H9 (cell line): ENCODE measurements around the gene AFF2. TPM values are rescaled to one million over a fixed set of nuclear protein-coding genes. Genes with fewer than 3 reads are reported as not detected.

Source experiments
- DNase-seq: peaks from one replicate; pipeline ENCODE4 v3.0.0-alpha.2; 2017
- H2AFZ ChIP-seq: one replicate; pipeline ENCODE4 v1.6.1; 2013; ENCODE audit warnings: mild to moderate bottlenecking, low read length, control low read depth, moderate library complexity
- H2AK5ac ChIP-seq: 2 replicates; pipeline ENCODE4 v1.6.1; 2013; ENCODE audit warnings: low read length, control low read depth, mixed read lengths; ENCODE audit not compliant: insufficient read length
- H2BK120ac ChIP-seq: one replicate; pipeline ENCODE4 v1.6.1; 2013; ENCODE audit warnings: low read depth, mild to moderate bottlenecking, low read length, control low read depth, inconsistent platforms; ENCODE audit not compliant: poor library complexity, severe bottlenecking
- H2BK12ac ChIP-seq: 2 replicates; pipeline ENCODE4 v1.6.1; 2013; ENCODE audit warnings: low read length, control low read depth, mixed read lengths, low read depth; ENCODE audit not compliant: insufficient read length
- H2BK15ac ChIP-seq: 2 replicates; pipeline ENCODE4 v1.6.1; 2013; ENCODE audit warnings: low read depth, low read length, control low read depth
- H2BK20ac ChIP-seq: one replicate; pipeline ENCODE4 v1.6.1; 2013; ENCODE audit warnings: low read depth, mild to moderate bottlenecking, low read length, control low read depth, inconsistent platforms; ENCODE audit not compliant: poor library complexity, severe bottlenecking
- H2BK5ac ChIP-seq: 2 replicates; pipeline ENCODE4 v1.6.1; 2013; ENCODE audit warnings: low read length, control low read depth, mixed read lengths; ENCODE audit not compliant: insufficient read length
- H3K14ac ChIP-seq: 2 replicates; pipeline ENCODE4 v1.6.1; 2013; ENCODE audit warnings: low read length, control low read depth; ENCODE audit not compliant: insufficient read depth
- H3K18ac ChIP-seq: 2 replicates; pipeline ENCODE4 v1.6.1; 2013; ENCODE audit warnings: low read depth, mild to moderate bottlenecking, mixed read lengths, low read length, control low read depth; ENCODE audit not compliant: insufficient read length
- H3K23ac ChIP-seq: 2 replicates; pipeline ENCODE4 v1.6.1; 2013; ENCODE audit warnings: low read length, control low read depth, mixed read lengths, low read depth; ENCODE audit not compliant: insufficient read length
- H3K23me2 ChIP-seq: 2 replicates; pipeline ENCODE4 v1.6.1; 2013; ENCODE audit warnings: low read depth, mild to moderate bottlenecking, mixed read lengths, low read length, control low read depth; ENCODE audit not compliant: insufficient read length, poor library complexity, severe bottlenecking
- H3K27ac ChIP-seq: 2 replicates; pipeline ENCODE4 v1.5.1; 2013; ENCODE audit warnings: low read length, control low read depth, mixed read lengths, low read depth; ENCODE audit not compliant: insufficient read length
- H3K27me3 ChIP-seq: 2 replicates; pipeline ENCODE4 v1.6.1; 2013; ENCODE audit warnings: low read length, control low read depth, inconsistent platforms; ENCODE audit not compliant: insufficient read depth
- H3K4ac ChIP-seq: 2 replicates; pipeline ENCODE4 v1.6.1; 2013; ENCODE audit warnings: low read depth, mild to moderate bottlenecking, control low read depth, inconsistent platforms, low read length, moderate library complexity
- H3K4me1 ChIP-seq: 2 replicates; pipeline ENCODE4 v1.6.1; 2013; ENCODE audit warnings: low read length, control low read depth, inconsistent platforms; ENCODE audit not compliant: insufficient read depth
- H3K4me2 ChIP-seq: 2 replicates; pipeline ENCODE4 v1.6.1; 2013; ENCODE audit warnings: low read length, control low read depth, mixed read lengths; ENCODE audit not compliant: insufficient read length, insufficient read depth
- H3K56ac ChIP-seq: 2 replicates; pipeline ENCODE4 v1.6.1; 2013; ENCODE audit warnings: low read depth, mild to moderate bottlenecking, mixed read lengths, low read length, control low read depth; ENCODE audit not compliant: insufficient read length
- H3K79me1 ChIP-seq: 2 replicates; pipeline ENCODE4 v1.6.1; 2013; ENCODE audit warnings: low read depth, mild to moderate bottlenecking, moderate library complexity, low read length, control low read depth, inconsistent platforms; ENCODE audit not compliant: insufficient read depth, poor library complexity, severe bottlenecking
- H3K79me2 ChIP-seq: 2 replicates; pipeline ENCODE4 v1.6.1; 2013; ENCODE audit warnings: low read length, control low read depth, inconsistent platforms; ENCODE audit not compliant: insufficient read depth
- H3K9ac ChIP-seq: 2 replicates; pipeline ENCODE4 v1.6.1; 2013; ENCODE audit warnings: low read length, control low read depth, mixed read lengths; ENCODE audit not compliant: insufficient read length; ENCODE audit errors: extremely low read depth
- H3K9me3 ChIP-seq: one replicate; pipeline ENCODE4 v1.6.1; 2013; ENCODE audit warnings: low read depth, low read length, inconsistent platforms; ENCODE audit not compliant: control insufficient read depth
- H3T11ph ChIP-seq: one replicate; pipeline ENCODE4 v1.6.1; 2013; ENCODE audit warnings: mild to moderate bottlenecking, low read length, control low read depth, inconsistent platforms
- H4K20me1 ChIP-seq: one replicate; pipeline ENCODE4 v1.6.1; 2013; ENCODE audit not compliant: control insufficient read depth, insufficient read length, insufficient read depth
- H4K5ac ChIP-seq: 2 replicates; pipeline ENCODE4 v1.6.1; 2013; ENCODE audit warnings: low read depth, mild to moderate bottlenecking, mixed read lengths, low read length, control low read depth; ENCODE audit not compliant: insufficient read length
- H4K8ac ChIP-seq: replicated peaks from 2 replicates; pipeline ENCODE4 v1.6.1; 2013; ENCODE audit warnings: low read length, control low read depth, mixed read lengths, low read depth; ENCODE audit not compliant: insufficient read length
- H4K91ac ChIP-seq: 2 replicates; pipeline ENCODE4 v1.6.1; 2013; ENCODE audit warnings: low read depth, mild to moderate bottlenecking, moderate library complexity, mixed read lengths, low read length, control low read depth; ENCODE audit not compliant: insufficient read length
- H3K27ac Mint-ChIP-seq, 3 experiments: 2 replicates in 2 of 3; 3 replicates in 1 of 3; pipeline ENCODE4 v1.8.0; 2020 to 2021; ENCODE audit warnings: mixed read lengths in 3 of 3, mild to moderate bottlenecking in 1 of 3, moderate library complexity in 1 of 3
- H3K27me3 Mint-ChIP-seq: 2 replicates; pipeline ENCODE4 v1.8.0; 2021; ENCODE audit warnings: low read depth, mild to moderate bottlenecking, moderate library complexity, mixed read lengths
- H3K36me3 Mint-ChIP-seq, 3 experiments: 2 replicates in 2 of 3; 3 replicates in 1 of 3; pipeline ENCODE4 v1.8.0; 2020 to 2021; ENCODE audit warnings: low read depth in 3 of 3, mixed read lengths in 3 of 3; ENCODE audit not compliant: insufficient read depth in 1 of 3
- H3K4me1 Mint-ChIP-seq, 2 experiments: 2 replicates each; pipeline ENCODE4 v1.8.0; 2020; ENCODE audit warnings: mixed read lengths in 2 of 2
- H3K4me3 Mint-ChIP-seq, 2 experiments: 2 replicates in 1 of 2; 3 replicates in 1 of 2; pipeline ENCODE4 v1.8.0; 2020 to 2021; ENCODE audit warnings: mild to moderate bottlenecking in 2 of 2, mixed read lengths in 2 of 2, moderate library complexity in 1 of 2
- H3K9me3 Mint-ChIP-seq, 2 experiments: 2 replicates in 1 of 2; 3 replicates in 1 of 2; pipeline ENCODE4 v1.8.0; 2020; ENCODE audit warnings: mild to moderate bottlenecking in 2 of 2, mixed read lengths in 2 of 2, moderate library complexity in 1 of 2
- WGBS: extraction: QIAGEN DNeasy Blood & Tissue Kit; methylation state at CpG from one replicate; pipeline ENCODE4 v1.1.7; 2013; ENCODE audit warnings: missing lambda C conversion rate, low lambda C conversion rate, mixed read lengths; ENCODE audit not compliant: insufficient read length; ENCODE audit errors: extremely low coverage; 5-methylcytosine and 5-hydroxymethylcytosine counted together
- total RNA-seq: library from RNA; stranded (reverse); gene quantifications from 2 replicates; pipeline ENCODE4 v1.2.1, GENCODE V29; 2021
- TF ChIP-seq, protein P1 (sequence below): fragments of 200-600 bp; sonication (generic); conservative IDR thresholded peaks from 3 replicates; pipeline ENCODE4 v1.8.0; 2021; ENCODE audit warnings: antibody characterized with exemption, mild to moderate bottlenecking

The AFF2 gene
- total RNA-seq, 1 experiment from 2014 or later = 14.6 TPM

DNA sequence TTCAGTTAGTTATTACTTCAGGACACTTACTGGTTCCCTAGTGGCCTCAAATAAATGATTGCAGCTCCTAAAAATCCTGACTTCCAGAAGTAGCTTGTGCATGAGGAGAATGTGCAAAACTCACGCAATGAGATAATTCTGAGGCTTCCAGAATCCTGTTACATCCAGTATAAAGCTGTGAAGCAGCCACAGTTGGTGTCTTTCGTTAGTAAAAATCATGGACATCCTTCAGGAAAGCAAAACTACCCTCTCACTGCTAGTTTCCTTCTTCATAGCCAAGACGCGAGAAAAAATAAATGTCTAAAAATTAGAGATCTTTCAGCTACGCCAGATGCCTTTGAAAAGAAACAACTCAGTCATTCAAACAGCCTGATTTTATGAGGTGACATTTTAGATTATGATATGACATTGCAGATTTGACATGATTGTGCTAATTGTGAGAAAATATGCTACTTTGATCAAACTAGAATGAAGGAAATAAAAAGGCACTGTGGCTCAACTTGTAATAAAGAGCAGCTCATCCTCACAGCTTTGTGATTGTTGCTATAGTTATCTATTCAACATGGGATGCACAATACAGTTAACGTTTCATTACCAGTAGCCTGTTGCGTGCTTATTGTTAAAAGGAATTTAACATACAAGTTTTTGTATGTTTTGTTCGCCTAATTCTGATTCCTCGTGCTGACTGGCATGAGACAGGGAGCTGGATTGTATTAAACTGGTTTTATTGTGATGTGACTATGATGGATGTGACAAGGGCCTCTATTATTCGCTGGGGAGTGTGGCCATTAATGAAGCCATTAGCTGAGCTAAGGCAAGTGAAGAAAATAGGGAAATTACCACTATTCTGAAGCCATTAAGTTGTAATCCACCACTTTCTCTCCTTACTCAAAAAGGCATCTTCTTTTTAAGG lies 40.5 kb downstream of the AFF2 start:
- H3K27me3 ChIP-seq = no peaks in the 10 kb centered on the region
- TF ChIP-seq, protein P1, sequence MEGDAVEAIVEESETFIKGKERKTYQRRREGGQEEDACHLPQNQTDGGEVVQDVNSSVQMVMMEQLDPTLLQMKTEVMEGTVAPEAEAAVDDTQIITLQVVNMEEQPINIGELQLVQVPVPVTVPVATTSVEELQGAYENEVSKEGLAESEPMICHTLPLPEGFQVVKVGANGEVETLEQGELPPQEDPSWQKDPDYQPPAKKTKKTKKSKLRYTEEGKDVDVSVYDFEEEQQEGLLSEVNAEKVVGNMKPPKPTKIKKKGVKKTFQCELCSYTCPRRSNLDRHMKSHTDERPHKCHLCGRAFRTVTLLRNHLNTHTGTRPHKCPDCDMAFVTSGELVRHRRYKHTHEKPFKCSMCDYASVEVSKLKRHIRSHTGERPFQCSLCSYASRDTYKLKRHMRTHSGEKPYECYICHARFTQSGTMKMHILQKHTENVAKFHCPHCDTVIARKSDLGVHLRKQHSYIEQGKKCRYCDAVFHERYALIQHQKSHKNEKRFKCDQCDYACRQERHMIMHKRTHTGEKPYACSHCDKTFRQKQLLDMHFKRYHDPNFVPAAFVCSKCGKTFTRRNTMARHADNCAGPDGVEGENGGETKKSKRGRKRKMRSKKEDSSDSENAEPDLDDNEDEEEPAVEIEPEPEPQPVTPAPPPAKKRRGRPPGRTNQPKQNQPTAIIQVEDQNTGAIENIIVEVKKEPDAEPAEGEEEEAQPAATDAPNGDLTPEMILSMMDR = no peak
- no peak overlapping the region for H2BK12ac ChIP-seq
- H2BK5ac ChIP-seq = no peak overlapping the region
- no peak for DNase-seq
- Mint-ChIP-seq H3K27ac (no peak overlapping the region), H3K9me3 (peaks cover 52 to 54% of the 10 kb centered on the region in 2 experiments), H3K4me3 (no peak overlapping the region), H3K36me3 (peaks cover 0 to 2% (median 0%) of the 10 kb centered on the region in 3 experiments; a peak in 2 of 7 replicates), H3K27me3 (no peaks in the 10 kb centered on the region), H3K4me1 (peaks cover 32 to 44% of the 10 kb centered on the region in 2 experiments)
- H2AFZ ChIP-seq = no peak overlapping the region
- H4K5ac ChIP-seq = no peak overlapping the region
- no peak overlapping the region for H3K9ac ChIP-seq
- H3K4me1 ChIP-seq = peaks cover 5% of the 10 kb centered on the region; the same call in 1 of the 2 replicates
- H3T11ph ChIP-seq = no peak overlapping the region
- no peaks in the 10 kb centered on the region for H3K23me2 ChIP-seq
- H3K4ac ChIP-seq = no peak overlapping the region
- H3K4me2 ChIP-seq = no peak overlapping the region
- H4K20me1 ChIP-seq = no peaks in the 10 kb centered on the region
- no peak overlapping the region for H2BK15ac ChIP-seq
- no peak overlapping the region for H3K23ac ChIP-seq
- H3K79me1 ChIP-seq = no peaks in the 10 kb centered on the region
- no peak overlapping the region for H4K8ac ChIP-seq
- H3K9me3 ChIP-seq = peaks cover 29% of the 10 kb centered on the region
- no peak overlapping the region for H3K27ac ChIP-seq
- no CpG with 5 or more reads among the region's 10 CpGs for WGBS
- no peak overlapping the region for H3K18ac ChIP-seq
- H2BK120ac ChIP-seq = no peak overlapping the region
- H4K91ac ChIP-seq = no peak overlapping the region
- H3K79me2 ChIP-seq = no peaks in the 10 kb centered on the region
- no peak overlapping the region for H3K56ac ChIP-seq
- H2BK20ac ChIP-seq = no peak overlapping the region
- no peak overlapping the region for H3K14ac ChIP-seq
- H2AK5ac ChIP-seq = no peak overlapping the region
